Panc1 (cell line): ENCODE results near the gene TANC1. TPM values are rescaled to one million over a fixed set of nuclear protein-coding genes. Genes with fewer than 3 reads are reported as not detected.

Source experiments
- ATAC-seq: fragments of 200-7000 bp; cut with Tn5 transposase; 2 replicates; pipeline ENCODE4 v1.9.1; 2020; ENCODE audit warnings: mild to moderate bottlenecking, moderate library complexity
- BruUV-seq: library from RNA; stranded (reverse); fragments of 400-500 nt; replicated peaks from 2 replicates; lab custom pipeline; 2021; lab: Mats Ljungman, UMichigan
- CTCF ChIA-PET: fragments of 300-600 bp; sonication (Branson Sonifier 250); formaldehyde crosslinking; loops from one replicate; lab custom pipeline; 2022; ENCODE audit warnings: antibody characterized with exemption; lab: Charles Lee
- POLR2A ChIA-PET: fragments of 300-600 bp; sonication (Branson Sonifier 250); formaldehyde crosslinking; loops from one replicate; lab custom pipeline; 2022; ENCODE audit warnings: antibody characterized with exemption; lab: Charles Lee
- DNase-seq: peaks from one replicate; pipeline ENCODE4 v3.0.0-alpha.2; 2010; ENCODE audit warnings: low read depth, low spot score
- H3K27ac ChIP-seq: 2 replicates; pipeline ENCODE4 v1.5.1; 2011; ENCODE audit warnings: mild to moderate bottlenecking, low read length, inconsistent platforms
- H3K27me3 ChIP-seq: fragments of 200-500 bp; sonication (Bioruptor generic); 2 replicates; pipeline ENCODE4 v1.6.0; 2014; ENCODE audit warnings: low read length, inconsistent platforms; ENCODE audit not compliant: control insufficient read depth, insufficient read depth
- H3K36me3 ChIP-seq: fragments of 200-500 bp; sonication (Bioruptor generic); 2 replicates; pipeline ENCODE4 v1.5.1; 2014; ENCODE audit warnings: inconsistent platforms, mild to moderate bottlenecking, low read length, moderate library complexity; ENCODE audit not compliant: control insufficient read depth, insufficient read depth
- H3K4me1 ChIP-seq: 2 replicates; pipeline ENCODE4 v1.5.1; 2011; ENCODE audit warnings: inconsistent platforms, mild to moderate bottlenecking, low read length, moderate library complexity; ENCODE audit not compliant: control insufficient read depth, insufficient read depth
- H3K4me3 ChIP-seq, 2 experiments: 2 replicates each; pipeline ENCODE4 v1.5.1; 2011 to 2012; ENCODE audit warnings: low read depth in 2 of 2, low read length in 2 of 2, mild to moderate bottlenecking in 2 of 2, inconsistent platforms in 1 of 2, moderate library complexity in 1 of 2
- H3K9me3 ChIP-seq: fragments of 200-500 bp; sonication (Bioruptor generic); 2 replicates; pipeline ENCODE4 v1.5.1; 2014; ENCODE audit warnings: low read depth, mild to moderate bottlenecking, inconsistent platforms, low read length, moderate library complexity; ENCODE audit not compliant: control insufficient read depth, insufficient read depth
- POLR2AphosphoS5 ChIP-seq: IDR thresholded peaks from 2 replicates; pipeline ENCODE4 v1.6.1; 2012; ENCODE audit warnings: mild to moderate bottlenecking, low read depth, low read length, moderate library complexity
- SIN3A ChIP-seq: IDR thresholded peaks from 2 replicates; pipeline ENCODE4 v1.6.1; 2012; ENCODE audit warnings: low read depth, mild to moderate bottlenecking, low read length, moderate library complexity, borderline replicate concordance; ENCODE audit not compliant: insufficient read depth
- TCF7L2 ChIP-seq: IDR thresholded peaks from 2 replicates; pipeline ENCODE4 v1.6.1; 2011; ENCODE audit warnings: mild to moderate bottlenecking, low read depth, low read length, inconsistent platforms
- in situ Hi-C: cut with HindIII; loops from 2 replicates; pipeline ENCODE4 v1.10.0; 2016; ENCODE audit warnings: low sequenced_read_pairs, low pct_unique_long_range_greater_than_20kb
- intact Hi-C: fragments of 100-400 bp; cut with micrococcal nuclease; formaldehyde crosslinking; loops from one replicate; pipeline ENCODE4 v1.10.0; 2022; ENCODE audit not compliant: unreplicated experiment
- total RNA-seq: library from RNA; stranded (reverse); gene quantifications from one replicate; pipeline ENCODE4 v1.2.1, GENCODE V29; 2021; ENCODE audit not compliant: unreplicated experiment
- TF ChIP-seq, protein P1 (sequence below), 2 experiments: IDR thresholded peaks; 2 replicates each; pipeline ENCODE4 v1.6.1; 2011 to 2012; ENCODE audit warnings: low read depth in 2 of 2, control low read depth in 1 of 2, low read length in 1 of 2, mild to moderate bottlenecking in 1 of 2, moderate library complexity in 1 of 2; ENCODE audit not compliant: insufficient read depth in 1 of 2
- TF ChIP-seq, protein P2 (sequence below): fragments of 450-650 bp; IDR thresholded peaks from 2 replicates; pipeline ENCODE4 v1.5.1; 2017; ENCODE audit warnings: mild to moderate bottlenecking

TANC1 gene
- total RNA-seq, 1 experiment from 2014 or later, result 44.3 TPM

DNA sequence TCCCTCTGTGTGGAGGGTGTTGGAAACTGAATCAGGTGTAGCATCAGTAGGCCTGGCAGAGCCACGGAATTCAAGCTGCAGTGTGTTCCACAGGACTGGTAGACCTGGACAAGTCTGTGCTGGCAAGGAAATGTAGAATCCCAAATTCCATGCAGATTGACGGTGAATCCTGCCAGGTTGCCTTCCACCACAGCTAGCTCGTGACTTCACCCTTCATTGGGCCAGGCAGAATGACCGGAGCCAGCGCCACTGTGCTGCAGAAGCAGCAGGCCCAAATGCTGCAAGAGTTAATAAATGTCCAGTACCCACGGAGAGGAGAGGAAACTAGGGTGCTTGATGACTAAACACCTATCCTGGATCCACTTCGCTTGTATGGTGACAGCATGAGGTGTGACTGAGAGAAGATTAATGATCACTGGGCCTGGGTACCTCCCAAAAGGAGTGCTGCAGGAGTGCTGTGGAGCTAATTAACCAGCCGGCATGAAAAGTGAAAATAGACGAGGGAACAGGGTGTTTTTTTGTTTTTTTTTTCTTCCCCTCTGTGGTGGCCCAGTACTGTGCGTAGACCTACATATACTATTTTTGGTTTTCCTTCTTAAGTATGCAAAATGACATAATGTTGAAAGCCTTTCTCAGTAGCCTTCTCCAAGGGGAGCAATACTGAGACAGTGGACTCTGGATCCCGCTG lies 122.2 kb downstream of the TANC1 start:
- CTCF ChIA-PET, result no interaction called here
- POLR2A ChIA-PET, result no interaction called here
- ATAC-seq, result no peak
- Histone ChIP-seq H3K4me3 (no peak overlapping the region), H3K27ac (peak overlapping the region; percentile 86), H3K4me1 (peaks cover 55% of the 10 kb centered on the region), H3K27me3 (no peaks in the 10 kb centered on the region), H3K9me3 (peaks cover under 1% of the 10 kb centered on the region; the same call in 1 of the 2 replicates), H3K36me3 (no peaks in the 10 kb centered on the region)
- in situ Hi-C loops (no loop called here), intact Hi-C loops (no loop called here)
- no TSS peak for BruUV-seq
- TF ChIP-seq TCF7L2, result no peak
- TF ChIP-seq, protein P1, sequence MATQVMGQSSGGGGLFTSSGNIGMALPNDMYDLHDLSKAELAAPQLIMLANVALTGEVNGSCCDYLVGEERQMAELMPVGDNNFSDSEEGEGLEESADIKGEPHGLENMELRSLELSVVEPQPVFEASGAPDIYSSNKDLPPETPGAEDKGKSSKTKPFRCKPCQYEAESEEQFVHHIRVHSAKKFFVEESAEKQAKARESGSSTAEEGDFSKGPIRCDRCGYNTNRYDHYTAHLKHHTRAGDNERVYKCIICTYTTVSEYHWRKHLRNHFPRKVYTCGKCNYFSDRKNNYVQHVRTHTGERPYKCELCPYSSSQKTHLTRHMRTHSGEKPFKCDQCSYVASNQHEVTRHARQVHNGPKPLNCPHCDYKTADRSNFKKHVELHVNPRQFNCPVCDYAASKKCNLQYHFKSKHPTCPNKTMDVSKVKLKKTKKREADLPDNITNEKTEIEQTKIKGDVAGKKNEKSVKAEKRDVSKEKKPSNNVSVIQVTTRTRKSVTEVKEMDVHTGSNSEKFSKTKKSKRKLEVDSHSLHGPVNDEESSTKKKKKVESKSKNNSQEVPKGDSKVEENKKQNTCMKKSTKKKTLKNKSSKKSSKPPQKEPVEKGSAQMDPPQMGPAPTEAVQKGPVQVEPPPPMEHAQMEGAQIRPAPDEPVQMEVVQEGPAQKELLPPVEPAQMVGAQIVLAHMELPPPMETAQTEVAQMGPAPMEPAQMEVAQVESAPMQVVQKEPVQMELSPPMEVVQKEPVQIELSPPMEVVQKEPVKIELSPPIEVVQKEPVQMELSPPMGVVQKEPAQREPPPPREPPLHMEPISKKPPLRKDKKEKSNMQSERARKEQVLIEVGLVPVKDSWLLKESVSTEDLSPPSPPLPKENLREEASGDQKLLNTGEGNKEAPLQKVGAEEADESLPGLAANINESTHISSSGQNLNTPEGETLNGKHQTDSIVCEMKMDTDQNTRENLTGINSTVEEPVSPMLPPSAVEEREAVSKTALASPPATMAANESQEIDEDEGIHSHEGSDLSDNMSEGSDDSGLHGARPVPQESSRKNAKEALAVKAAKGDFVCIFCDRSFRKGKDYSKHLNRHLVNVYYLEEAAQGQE (IDR thresholded peaks at IDR 0.05; ENCODE audit: insufficient read depth in 1 of 2, low read depth in 2 of 2, low read length in 1 of 2), result no peak
- TF ChIP-seq POLR2AphosphoS5, result no peak
- TF ChIP-seq, protein P2, sequence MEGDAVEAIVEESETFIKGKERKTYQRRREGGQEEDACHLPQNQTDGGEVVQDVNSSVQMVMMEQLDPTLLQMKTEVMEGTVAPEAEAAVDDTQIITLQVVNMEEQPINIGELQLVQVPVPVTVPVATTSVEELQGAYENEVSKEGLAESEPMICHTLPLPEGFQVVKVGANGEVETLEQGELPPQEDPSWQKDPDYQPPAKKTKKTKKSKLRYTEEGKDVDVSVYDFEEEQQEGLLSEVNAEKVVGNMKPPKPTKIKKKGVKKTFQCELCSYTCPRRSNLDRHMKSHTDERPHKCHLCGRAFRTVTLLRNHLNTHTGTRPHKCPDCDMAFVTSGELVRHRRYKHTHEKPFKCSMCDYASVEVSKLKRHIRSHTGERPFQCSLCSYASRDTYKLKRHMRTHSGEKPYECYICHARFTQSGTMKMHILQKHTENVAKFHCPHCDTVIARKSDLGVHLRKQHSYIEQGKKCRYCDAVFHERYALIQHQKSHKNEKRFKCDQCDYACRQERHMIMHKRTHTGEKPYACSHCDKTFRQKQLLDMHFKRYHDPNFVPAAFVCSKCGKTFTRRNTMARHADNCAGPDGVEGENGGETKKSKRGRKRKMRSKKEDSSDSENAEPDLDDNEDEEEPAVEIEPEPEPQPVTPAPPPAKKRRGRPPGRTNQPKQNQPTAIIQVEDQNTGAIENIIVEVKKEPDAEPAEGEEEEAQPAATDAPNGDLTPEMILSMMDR, result no peak
- no peak for TF ChIP-seq SIN3A
- DNase-seq, result no peak

DNA sequence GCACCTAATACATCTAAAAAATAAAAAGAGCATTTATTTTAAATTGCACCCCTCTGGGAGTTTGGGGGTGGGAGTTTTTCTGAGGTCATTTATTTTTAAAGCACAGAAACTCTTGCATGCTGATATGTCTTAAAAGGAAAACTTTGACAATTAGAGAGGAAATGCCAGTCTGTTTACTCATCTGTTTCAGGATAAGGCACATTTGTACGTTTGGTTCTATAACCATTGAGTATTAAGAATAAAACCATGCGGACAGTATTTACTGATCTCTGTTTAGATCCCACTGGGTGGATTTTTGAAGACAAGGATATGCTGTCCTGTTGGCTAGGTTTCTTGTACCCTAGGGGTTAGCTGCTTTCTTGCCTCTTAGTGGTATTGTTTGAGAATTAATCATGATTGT lies 122.9 kb downstream of the TANC1 start:
- in situ Hi-C loops (no loop called here), intact Hi-C loops (no loop called here)
- TF ChIP-seq POLR2AphosphoS5 (no peak), TCF7L2 (no peak), SIN3A (no peak)
- TF ChIP-seq, protein P2, result no peak
- TF ChIP-seq, protein P1 (IDR thresholded peaks at IDR 0.05; ENCODE audit: insufficient read depth in 1 of 2, low read depth in 2 of 2, low read length in 1 of 2), result no peak
- Histone ChIP-seq H3K9me3 (peaks cover 3% of the 10 kb centered on the region; the same call in 1 of the 2 replicates), H3K36me3 (no peaks in the 10 kb centered on the region), H3K4me1 (peaks cover 49% of the 10 kb centered on the region), H3K27me3 (no peaks in the 10 kb centered on the region), H3K4me3 (no peak overlapping the region), H3K27ac (peak overlapping the region; percentile 86)
- no TSS peak for BruUV-seq
- POLR2A ChIA-PET, result no interaction called here
- ATAC-seq (no peak), DNase-seq (no peak)
- CTCF ChIA-PET, result no interaction called here
